Gastroesophageal sphincter (tissue), 3 donors: Measurements from ENCODE around the gene MFN1.

Experiments
- EP300 ChIP-seq: sonication (generic); formaldehyde crosslinking; IDR thresholded peaks from one replicate; pipeline ENCODE4 v1.6.1; 2017; ENCODE audit warnings: antibody characterized with exemption, mild to moderate bottlenecking
- POLR2A ChIP-seq, 2 donors: fragments of 450-650 bp; IDR thresholded peaks; one replicate each; pipeline ENCODE4 v1.6.1; 2017; ENCODE audit warnings: antibody characterized with exemption in 2 of 2, mild to moderate bottlenecking in 2 of 2, moderate library complexity in 1 of 2
- POLR2AphosphoS5 ChIP-seq: sonication (generic); formaldehyde crosslinking; IDR thresholded peaks from one replicate; pipeline ENCODE4 v1.6.1; 2017; ENCODE audit warnings: antibody characterized with exemption
- TF ChIP-seq, protein P1 (sequence below), 4 experiments: fragments of 200-600 bp in 2 of 4; fragments of 450-650 bp in 2 of 4; sonication (generic) in 1 of 4; IDR thresholded peaks; one replicate each; pipeline ENCODE4 v1.5.1; 2017 to 2019; ENCODE audit warnings: antibody characterized with exemption in 4 of 4, mild to moderate bottlenecking in 2 of 4, moderate library complexity in 2 of 4

DNA sequence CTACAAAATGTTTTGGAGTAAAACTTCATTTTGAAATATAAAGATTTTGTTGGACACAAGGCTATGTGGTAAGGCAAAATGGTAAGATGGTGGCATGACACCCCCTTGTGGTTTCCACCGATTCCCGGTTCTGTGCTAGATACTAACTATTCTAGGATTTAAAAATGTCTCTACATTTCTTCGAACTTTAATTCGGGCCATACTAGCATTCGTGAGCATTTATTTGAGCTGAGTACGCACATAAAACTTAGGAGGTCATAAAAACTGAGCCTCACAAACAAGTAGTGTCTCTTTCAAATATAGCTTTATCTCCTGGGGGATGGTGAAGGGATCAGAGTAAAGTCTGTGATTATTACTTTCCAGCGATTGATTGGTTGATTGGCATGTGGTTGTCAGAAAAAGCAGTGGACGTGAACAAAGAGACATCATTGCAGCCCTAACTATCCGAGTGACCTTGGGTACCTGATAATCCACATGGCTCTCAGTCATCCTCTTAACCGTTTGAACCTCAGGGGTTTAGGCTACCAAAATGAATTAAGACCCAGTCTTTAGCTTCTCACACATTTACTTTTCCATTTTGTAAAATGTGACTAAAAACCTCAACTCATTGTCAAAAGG is 25.7 kb upstream of the MFN1 start:
- TF ChIP-seq, protein P1, sequence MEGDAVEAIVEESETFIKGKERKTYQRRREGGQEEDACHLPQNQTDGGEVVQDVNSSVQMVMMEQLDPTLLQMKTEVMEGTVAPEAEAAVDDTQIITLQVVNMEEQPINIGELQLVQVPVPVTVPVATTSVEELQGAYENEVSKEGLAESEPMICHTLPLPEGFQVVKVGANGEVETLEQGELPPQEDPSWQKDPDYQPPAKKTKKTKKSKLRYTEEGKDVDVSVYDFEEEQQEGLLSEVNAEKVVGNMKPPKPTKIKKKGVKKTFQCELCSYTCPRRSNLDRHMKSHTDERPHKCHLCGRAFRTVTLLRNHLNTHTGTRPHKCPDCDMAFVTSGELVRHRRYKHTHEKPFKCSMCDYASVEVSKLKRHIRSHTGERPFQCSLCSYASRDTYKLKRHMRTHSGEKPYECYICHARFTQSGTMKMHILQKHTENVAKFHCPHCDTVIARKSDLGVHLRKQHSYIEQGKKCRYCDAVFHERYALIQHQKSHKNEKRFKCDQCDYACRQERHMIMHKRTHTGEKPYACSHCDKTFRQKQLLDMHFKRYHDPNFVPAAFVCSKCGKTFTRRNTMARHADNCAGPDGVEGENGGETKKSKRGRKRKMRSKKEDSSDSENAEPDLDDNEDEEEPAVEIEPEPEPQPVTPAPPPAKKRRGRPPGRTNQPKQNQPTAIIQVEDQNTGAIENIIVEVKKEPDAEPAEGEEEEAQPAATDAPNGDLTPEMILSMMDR (IDR thresholded peaks at IDR 0.05), result peak; percentile 35 to 63 (median 54)
- TF ChIP-seq POLR2AphosphoS5 (no peak), POLR2A (IDR thresholded peaks at IDR 0.05) (no peak), EP300 (no peak)
